GM06990 (cell line): ENCODE measurements around the gene MGME1.

Source experiments
- DNase-seq: peaks from one replicate; pipeline ENCODE4 v3.0.0-alpha.2; 2011; ENCODE audit not compliant: insufficient read length; ENCODE audit errors: extremely low read depth
- H3K27me3 ChIP-seq: replicated peaks from 2 replicates; pipeline ENCODE4 v1.6.0; 2011; ENCODE audit warnings: low read length; ENCODE audit not compliant: control insufficient read depth, insufficient read depth
- H3K36me3 ChIP-seq: 2 replicates; pipeline ENCODE4 v1.5.1; 2011; ENCODE audit warnings: low read length; ENCODE audit not compliant: control insufficient read depth, insufficient read depth
- H3K4me3 ChIP-seq: replicated peaks from 2 replicates; pipeline ENCODE4 v1.5.1; 2011; ENCODE audit warnings: low read depth, mild to moderate bottlenecking, control low read depth, low read length
- TF ChIP-seq, protein P1 (sequence below): IDR thresholded peaks from 2 replicates; pipeline ENCODE4 v1.5.1; 2011; ENCODE audit warnings: low read length, control low read depth, mild to moderate bottlenecking, inconsistent platforms; ENCODE audit not compliant: insufficient read depth, poor library complexity, severe bottlenecking

The MGME1 gene

DNA sequence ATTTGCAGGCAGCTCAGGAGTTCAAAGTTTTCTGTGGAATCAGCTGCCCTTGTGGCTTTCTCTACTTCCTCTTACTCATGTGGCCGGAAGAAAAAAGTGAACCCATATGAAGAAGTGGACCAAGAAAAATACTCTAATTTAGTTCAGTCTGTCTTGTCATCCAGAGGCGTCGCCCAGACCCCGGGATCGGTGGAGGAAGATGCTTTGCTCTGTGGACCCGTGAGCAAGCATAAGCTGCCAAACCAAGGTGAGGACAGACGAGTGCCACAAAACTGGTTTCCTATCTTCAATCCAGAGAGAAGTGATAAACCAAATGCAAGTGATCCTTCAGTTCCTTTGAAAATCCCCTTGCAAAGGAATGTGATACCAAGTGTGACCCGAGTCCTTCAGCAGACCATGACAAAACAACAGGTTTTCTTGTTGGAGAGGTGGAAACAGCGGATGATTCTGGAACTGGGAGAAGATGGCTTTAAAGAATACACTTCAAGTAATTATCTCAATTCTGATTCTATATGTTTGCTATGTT is 1.1 kb downstream of the MGME1 start:
- Histone ChIP-seq H3K4me3 (peak overlapping the region; percentile 96), H3K27me3 (no peaks in the 10 kb centered on the region), H3K36me3 (no peaks in the 10 kb centered on the region)
- TF ChIP-seq, protein P1, sequence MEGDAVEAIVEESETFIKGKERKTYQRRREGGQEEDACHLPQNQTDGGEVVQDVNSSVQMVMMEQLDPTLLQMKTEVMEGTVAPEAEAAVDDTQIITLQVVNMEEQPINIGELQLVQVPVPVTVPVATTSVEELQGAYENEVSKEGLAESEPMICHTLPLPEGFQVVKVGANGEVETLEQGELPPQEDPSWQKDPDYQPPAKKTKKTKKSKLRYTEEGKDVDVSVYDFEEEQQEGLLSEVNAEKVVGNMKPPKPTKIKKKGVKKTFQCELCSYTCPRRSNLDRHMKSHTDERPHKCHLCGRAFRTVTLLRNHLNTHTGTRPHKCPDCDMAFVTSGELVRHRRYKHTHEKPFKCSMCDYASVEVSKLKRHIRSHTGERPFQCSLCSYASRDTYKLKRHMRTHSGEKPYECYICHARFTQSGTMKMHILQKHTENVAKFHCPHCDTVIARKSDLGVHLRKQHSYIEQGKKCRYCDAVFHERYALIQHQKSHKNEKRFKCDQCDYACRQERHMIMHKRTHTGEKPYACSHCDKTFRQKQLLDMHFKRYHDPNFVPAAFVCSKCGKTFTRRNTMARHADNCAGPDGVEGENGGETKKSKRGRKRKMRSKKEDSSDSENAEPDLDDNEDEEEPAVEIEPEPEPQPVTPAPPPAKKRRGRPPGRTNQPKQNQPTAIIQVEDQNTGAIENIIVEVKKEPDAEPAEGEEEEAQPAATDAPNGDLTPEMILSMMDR, result no peak
- DNase-seq, result peak; percentile 78

DNA sequence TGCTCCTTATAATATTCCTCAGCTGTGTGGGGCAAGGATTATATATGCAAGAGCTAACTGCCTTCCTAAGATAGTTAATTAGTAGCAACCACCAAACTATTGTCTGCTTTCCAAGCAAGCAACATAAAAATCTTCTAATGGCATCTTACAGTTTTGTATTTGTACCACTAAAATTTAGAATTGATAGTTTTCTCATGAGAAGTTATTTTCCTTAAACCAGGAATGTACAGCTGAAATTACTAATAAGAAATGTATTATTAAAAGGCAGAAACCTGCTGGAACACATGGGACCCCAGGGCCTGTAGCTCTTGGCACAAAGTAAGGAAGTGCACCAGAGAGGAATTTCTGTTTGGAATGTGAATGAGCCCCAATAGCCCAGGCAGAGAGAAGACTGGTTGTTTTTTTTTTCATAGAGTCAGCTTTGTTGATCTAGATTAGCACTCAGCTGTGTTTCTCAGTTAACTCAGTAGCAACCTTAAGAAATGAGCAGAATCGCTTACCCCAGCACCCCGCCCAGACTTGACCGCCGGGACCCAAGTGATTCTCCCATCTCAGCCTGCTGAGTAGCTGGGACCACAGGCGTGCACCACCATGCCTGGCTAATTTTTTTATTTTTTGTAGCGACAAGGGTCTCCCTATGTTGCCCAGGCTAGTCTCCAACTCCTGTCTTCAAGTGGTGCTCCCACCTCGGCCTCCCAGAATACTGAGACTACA is 2.6 kb downstream of the MGME1 start:
- Histone ChIP-seq H3K4me3 (peak overlapping the region; percentile 96), H3K36me3 (peaks cover 2% of the 10 kb centered on the region), H3K27me3 (no peaks in the 10 kb centered on the region)
- TF ChIP-seq, protein P1, result no peak
- DNase-seq, result no peak

DNA sequence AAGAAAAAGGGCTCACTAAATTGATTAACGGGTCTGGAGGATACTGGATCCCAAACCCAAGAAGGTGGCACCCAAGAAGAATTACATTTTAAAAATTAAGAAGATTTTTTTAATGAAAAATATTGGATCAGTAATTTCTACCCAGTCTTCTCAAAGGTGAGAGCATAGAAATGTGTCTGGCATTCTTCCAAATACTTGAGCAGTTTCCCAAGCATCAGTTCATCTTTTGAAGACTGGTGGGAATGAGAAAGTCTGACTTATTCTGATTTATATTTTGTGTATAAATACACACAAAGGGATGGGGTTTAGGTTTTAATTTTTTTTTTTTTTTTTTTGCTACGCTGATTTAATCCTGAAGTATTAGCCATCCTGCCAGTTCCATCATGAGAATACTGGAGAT is 3.3 kb downstream of the MGME1 start:
- Histone ChIP-seq H3K4me3 (peak overlapping the region; percentile 96), H3K36me3 (peaks cover 2% of the 10 kb centered on the region), H3K27me3 (no peaks in the 10 kb centered on the region)
- DNase-seq, result no peak
- TF ChIP-seq, protein P1, result no peak

DNA sequence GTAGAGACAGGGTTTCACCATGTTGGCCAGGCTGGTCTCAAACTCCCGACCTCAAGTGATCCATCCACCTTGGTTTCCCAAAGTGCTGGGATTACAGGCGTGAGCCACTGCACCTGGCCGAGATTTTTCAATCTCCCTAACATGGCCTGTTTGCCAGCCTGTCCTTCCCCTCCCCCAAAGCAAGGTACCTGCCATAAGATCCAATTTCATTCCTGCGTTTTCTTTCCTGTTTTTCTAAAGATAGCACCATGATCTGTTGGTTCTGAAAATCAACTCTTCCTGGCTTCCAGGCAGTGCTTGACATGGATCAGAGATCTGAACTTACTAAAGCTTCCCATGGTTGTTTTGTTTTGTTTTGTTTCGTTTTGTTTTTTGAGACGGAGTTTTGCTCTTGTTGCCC is 7.5 kb downstream of the MGME1 start:
- DNase-seq, result no peak
- H3K36me3 ChIP-seq, result peaks cover 2% of the 10 kb centered on the region
- TF ChIP-seq, protein P1, result no peak
- no peaks in the 10 kb centered on the region for H3K27me3 ChIP-seq
- no peak overlapping the region for H3K4me3 ChIP-seq

DNA sequence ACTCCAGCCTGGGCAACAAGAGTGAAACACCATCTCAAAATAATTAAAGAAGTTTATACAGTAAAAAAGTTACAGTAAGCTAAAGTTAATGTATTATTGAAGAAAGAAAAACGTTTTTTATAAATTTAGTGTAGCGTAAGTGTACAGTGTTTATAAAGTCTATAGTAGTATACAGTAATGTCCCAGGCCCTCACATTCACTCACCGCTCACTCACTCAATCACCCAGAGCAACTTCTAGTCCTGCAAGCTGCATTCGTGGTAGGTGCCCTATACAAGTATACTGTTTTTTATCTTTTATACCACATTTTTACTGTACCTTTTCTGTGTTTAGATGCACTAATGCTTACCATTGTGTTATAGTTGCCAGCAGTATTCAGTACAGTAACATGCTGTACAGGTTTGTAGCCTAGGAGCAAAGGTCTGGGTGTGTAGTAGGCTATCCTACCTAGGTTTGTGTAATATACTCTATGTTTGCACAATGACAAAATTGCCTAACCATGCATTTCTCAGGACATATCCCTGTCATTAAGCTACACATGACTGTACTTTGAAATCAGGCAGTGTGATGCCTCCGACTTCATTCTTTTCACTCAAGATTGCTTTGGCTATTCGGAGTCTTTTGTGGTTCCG is 16.7 kb downstream of the MGME1 start:
- TF ChIP-seq, protein P1, result no peak
- Histone ChIP-seq H3K36me3 (peaks cover 3% of the 10 kb centered on the region), H3K4me3 (no peak overlapping the region), H3K27me3 (no peaks in the 10 kb centered on the region)
- no peak for DNase-seq
